MV-4-11 (cell line): ENCODE results near the gene AMELX.
A peak's percentile ranks its signal among the peaks of the same experiment; 100 is the strongest.

Source experiments
- DNase-seq: peaks from one replicate; lab custom pipeline; 2025; lab: John Stamatoyannopoulos, UW

AMELX gene

DNA sequence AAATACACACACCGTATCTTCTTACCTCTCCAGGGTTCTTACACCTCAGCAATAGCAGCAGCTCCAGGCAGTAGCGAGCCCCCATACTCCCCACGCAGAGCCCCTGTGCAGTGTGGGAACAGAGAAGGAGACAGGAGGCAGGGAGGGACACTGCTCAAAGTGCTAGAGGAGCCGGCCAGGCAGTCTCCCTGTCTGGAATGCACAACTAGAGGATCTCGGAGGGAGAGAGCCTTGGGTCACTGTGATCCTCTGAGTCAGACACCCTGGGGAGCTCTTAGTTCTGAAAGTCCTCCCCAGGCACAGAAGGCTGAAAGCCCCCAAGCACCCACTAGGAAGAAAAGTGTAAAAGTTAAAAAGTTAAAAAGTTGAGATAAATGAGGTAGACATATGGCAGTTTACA lies 16.0 kb downstream of the AMELX start:
- no peak for DNase-seq

DNA sequence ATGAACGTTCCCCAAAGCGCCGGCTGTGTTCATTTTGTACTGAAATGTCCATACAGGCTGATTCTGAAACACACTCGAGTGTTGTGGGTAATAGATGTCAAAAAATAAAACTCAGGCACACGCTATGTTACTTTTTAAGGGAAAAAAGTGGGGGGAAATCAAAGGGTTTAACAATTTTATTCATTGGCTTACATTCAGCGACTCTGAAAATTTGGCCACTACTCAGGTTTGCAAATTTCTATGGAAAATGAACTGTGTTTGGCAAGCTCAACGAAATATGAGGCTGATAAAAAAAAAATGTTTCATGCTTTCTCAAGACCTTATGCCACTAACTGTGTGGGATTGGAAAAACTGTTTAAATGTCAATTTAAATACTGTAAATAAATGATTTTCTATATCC lies 18.5 kb downstream of the AMELX start:
- no peak for DNase-seq

DNA sequence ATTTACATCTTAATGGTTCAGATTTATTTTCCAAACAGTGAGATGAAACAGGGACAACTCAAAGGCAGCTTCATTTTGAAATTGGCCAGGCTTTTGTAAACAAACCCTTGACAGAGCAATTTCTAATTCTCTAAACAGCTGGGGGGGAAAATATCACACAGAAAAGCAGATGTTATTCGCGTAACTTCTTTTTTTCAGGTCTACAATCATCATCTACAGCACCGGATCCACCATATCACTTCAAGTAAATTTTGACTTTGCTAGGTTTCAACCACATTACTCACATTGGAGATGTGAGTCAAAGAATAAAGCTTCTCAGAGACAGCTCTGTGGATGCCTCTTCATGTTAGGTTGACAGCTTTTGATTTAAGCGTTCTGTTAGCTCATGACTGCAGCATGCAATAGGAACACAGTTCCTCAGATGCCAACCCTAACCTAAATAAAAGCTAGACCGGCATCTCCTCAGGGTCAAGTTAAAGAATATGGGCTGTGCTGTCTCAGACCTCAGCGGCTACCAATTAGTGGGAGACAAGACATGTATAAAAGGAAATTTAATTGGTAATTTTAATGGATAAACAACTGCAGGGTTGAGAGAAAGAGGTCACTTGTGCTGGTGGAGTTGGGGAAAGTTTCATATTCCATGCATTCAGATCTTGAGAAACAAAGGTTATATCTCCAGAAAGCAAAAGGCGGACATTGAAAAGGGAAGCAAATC lies 26.8 kb downstream of the AMELX start:
- no peak for DNase-seq

- DNase-seq, result no peak
Measured at GRCh38 chrX:11321986-11322385, 28.8 kb downstream of the AMELX start.

DNA sequence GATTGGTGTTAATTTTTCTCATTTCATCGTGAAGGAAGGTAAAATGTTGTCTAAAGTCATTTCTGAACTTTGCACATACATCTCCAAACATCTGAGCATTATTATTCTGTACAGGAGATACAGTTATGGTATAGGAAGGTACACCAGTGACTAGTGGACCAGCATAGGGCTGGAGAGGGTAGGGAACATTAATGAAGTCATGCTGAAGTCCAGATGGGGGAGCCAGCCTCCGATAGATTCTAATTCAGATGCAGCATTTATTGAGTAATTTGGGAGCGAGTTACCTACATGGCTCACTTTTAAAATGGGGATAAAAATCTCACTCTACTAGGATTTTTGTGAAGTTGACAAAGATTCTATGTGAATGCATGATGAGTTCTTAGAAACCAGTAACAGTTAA lies 34.9 kb downstream of the AMELX start:
- DNase-seq, result no peak

DNA sequence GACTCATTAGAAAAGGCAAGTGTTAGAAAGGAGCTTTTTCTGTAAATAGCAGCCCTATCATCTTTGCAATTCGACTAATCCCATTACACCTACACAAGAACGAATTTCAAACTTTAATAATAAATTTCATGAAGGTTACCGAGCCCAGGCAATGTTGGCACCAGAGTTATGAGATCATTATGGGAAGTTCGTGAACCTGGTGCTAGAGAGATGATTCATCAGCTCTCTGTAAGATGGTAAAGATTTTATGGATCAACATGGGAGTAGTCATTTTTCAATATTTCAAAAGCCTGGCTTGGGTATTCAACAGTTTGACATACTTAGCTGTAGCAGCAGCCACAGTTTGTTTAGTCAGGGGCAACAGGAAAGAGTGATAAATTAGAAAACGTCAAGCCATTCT lies 35.8 kb downstream of the AMELX start:
- DNase-seq, result no peak

GRCh38 chrX:11331788-11332187 lies 38.6 kb downstream of the AMELX start:
- DNase-seq, result no peak

DNA sequence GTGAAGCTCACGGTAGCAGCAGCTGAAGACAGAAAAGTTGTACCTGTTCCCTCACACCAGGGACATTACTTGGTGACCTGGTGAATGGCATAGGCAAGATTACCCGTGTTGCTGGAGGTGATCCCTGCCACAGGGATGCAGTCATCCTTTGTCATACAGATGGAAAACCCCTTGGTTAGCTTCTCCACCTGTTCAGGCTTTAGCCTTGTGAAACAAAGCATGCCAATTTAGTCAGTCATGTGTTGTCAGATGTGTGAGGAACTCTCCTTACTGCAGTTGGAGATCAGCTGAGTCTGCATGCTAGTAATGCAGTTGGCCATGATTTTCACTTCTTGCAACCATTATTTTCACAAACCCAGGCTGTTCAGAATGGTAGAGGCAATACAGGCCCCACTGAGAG lies 41.0 kb downstream of the AMELX start:
- DNase-seq, result no peak

DNA sequence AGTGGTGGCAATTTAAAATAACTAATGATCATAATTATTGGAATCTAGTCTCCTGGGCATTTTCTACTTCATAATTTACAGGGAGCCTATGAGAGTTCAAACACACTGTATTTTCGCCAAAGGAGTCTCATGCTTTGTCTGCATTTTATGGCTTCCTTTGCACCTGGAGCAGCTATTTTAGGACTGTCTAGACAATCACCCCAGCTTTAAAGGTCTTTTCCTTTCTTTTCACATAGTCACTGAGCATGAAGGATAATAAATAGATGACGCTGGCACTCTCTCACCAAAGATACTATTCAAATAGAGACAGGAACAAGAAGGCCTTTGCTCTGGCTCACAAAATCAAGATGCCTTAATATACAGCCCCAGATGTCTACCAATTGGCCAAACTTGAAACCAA lies 43.0 kb downstream of the AMELX start:
- DNase-seq, result no peak

DNA sequence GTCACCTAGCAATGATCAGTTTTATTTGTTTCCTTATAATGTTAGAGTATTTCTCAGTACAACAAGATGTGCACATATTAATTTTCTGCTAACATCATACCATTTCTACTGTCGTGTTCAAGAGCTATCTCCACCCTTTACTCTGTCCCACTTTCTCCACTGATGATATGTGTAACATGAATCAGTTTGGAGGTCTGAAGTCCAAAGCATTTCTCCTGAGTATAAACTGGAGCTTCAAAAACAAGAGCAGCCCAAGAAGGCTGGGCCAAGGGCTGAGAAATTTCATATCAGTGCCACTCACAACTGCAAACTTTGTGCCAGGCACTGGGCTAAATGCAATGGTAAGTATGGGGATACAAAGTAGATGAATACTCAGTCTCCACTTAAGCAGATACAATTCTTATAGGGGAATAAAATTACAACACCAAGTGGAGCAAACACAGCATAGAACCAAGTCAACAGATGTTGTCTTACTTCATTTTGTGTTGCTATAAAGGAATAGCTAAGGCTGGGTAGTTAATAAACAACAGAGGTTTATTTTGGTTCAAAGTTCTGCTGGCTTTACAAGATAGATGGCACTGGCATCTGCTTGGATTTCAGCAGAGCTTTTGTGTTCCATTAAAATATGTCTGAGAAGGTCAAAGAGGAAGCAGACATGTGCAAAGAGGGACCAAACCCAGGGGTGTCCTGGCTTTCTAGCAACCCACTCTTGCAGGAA lies 44.2 kb downstream of the AMELX start:
- DNase-seq, result no peak

GRCh38 chrX:11341274-11342201 lies 48.3 kb downstream of the AMELX start:
- DNase-seq, result peak; percentile 82

- DNase-seq, result no peak
Measured at GRCh38 chrX:11342673-11343072, 49.5 kb downstream of the AMELX start.

DNA sequence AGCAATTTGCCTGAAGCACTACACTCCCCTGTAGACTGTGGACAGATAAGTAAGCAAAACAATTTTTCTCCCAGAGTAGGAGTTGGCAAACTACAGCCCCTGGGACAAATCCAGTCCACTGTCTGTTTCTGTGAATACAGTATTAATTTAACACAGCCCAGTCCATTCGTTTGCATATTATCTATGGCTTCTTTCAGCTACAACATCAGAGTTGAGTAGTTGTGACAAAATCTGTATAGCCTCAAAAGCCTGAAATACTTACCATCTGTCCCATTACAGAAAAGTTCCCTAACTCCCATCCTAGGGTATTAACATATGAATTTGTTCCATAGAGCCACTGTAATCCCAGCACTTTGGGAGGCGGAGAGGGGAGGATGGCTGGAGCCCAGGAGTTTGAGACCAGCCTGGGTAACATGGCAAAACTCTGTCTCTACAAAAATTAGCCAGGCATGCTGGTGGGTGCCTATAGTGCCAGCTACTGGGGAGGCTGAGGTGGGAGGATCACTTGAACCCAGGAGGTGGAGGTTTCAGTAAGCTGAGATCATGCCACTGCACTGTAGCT lies 53.0 kb downstream of the AMELX start:
- no peak for DNase-seq

GRCh38 chrX:11347300-11347699 lies 54.1 kb downstream of the AMELX start:
- no peak for DNase-seq

- no peak for DNase-seq
Measured at GRCh38 chrX:11349020-11349419, 55.8 kb downstream of the AMELX start.

DNA sequence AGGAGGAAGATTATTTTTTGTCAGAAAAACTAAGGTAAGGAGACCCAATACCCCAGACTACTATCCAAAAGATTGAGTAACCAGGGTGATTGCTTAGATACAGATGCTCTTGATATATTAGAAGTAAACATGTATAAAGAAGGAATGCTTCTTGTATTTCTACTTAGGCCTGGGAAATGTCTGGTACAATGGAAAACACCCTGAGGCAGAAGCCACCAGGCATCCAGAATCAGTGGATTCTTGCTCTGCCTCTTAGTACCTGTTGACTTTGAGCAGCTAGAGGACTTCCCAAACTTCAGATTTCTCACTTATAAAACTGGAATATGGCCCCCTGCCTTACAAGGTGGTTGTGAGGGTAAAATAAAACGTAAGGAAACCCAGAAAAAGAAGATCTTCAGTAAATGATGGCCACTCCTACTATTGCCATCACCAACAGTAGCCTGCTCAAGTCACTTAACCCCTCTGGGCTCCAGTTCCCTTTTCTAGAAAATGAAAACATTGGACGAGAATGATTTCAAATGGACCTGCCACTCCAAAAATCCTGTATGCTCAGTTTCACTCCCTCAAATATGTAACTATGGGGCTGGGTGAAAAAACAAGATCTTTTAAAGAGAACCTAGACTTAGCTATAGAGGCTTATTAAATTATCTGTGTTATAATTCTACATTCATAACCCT lies 56.6 kb downstream of the AMELX start:
- DNase-seq, result peak; percentile 68
